HEK293 (cell line): Measurements from ENCODE around the gene GLCCI1.

Experiments
- CTCF ChIP-seq: fragments of 450-650 bp; formaldehyde crosslinking; IDR thresholded peaks from 2 replicates; pipeline ENCODE4 v1.5.1; 2016; ENCODE audit warnings: missing biosample characterization, missing genetic modification characterization
- GLI4 ChIP-seq: fragments of 450-650 bp; formaldehyde crosslinking; IDR thresholded peaks from 2 replicates; pipeline ENCODE4 v1.5.1; 2016; ENCODE audit warnings: missing biosample characterization, missing genetic modification characterization
- KLF16 ChIP-seq: fragments of 450-650 bp; formaldehyde crosslinking; IDR thresholded peaks from 2 replicates; pipeline ENCODE4 v1.5.1; 2017; ENCODE audit warnings: missing biosample characterization, missing genetic modification characterization
- ZBTB8A ChIP-seq: fragments of 450-650 bp; formaldehyde crosslinking; IDR thresholded peaks from 2 replicates; pipeline ENCODE4 v1.5.1; 2016; ENCODE audit warnings: missing biosample characterization, missing genetic modification characterization
- ZNF239 ChIP-seq: fragments of 450-650 bp; formaldehyde crosslinking; IDR thresholded peaks from 2 replicates; pipeline ENCODE4 v1.5.1; 2016; ENCODE audit warnings: missing biosample characterization, missing genetic modification characterization
- ZNF24 ChIP-seq: fragments of 450-650 bp; formaldehyde crosslinking; IDR thresholded peaks from 2 replicates; pipeline ENCODE4 v1.5.1; 2016; ENCODE audit warnings: missing biosample characterization, missing genetic modification characterization
- ZNF274 ChIP-seq, 2 experiments: fragments of 200-500 bp in 1 of 2; fragments of 450-650 bp in 1 of 2; sonication (Bioruptor generic) in 1 of 2; formaldehyde crosslinking in 1 of 2; IDR thresholded peaks; 2 replicates each; pipeline versions ENCODE4 v1.5.1 to v1.6.1; 2014 to 2016; ENCODE audit warnings: borderline replicate concordance in 1 of 2, inconsistent platforms in 1 of 2, low read length in 1 of 2, missing biosample characterization in 1 of 2, missing genetic modification characterization in 1 of 2
- ZNF561 ChIP-seq: fragments of 450-650 bp; IDR thresholded peaks from 2 replicates; pipeline ENCODE4 v1.5.1; 2018; ENCODE audit warnings: missing biosample characterization, missing genetic modification characterization, borderline replicate concordance
- ZNF792 ChIP-seq: fragments of 450-650 bp; formaldehyde crosslinking; IDR thresholded peaks from 2 replicates; pipeline ENCODE4 v1.5.1; 2016; ENCODE audit warnings: missing biosample characterization, missing genetic modification characterization

- no peak for TF ChIP-seq CTCF
- TF ChIP-seq ZNF561 = no peak
- no peak for TF ChIP-seq ZNF792 (tag by site-specific recombination)
- no peak for TF ChIP-seq ZNF239 (tag by site-specific recombination)
- TF ChIP-seq ZBTB8A = no peak
- no peak for TF ChIP-seq GLI4
- TF ChIP-seq KLF16 = no peak
- TF ChIP-seq ZNF24 (tag by site-specific recombination) = no peak
- no peak for TF ChIP-seq ZNF274 (IDR thresholded peaks at IDR 0.05; ENCODE audit: low read length)
- TF ChIP-seq ZNF274 (tag by site-specific recombination; IDR thresholded peaks at IDR 0.05; ENCODE audit: borderline replicate concordance) = no peak
These were observed 23.8 kb upstream of the GLCCI1 start for GRCh38 chr7:7944619-7945282.
